ENCODE measurements around the gene COX20. TPM values are rescaled to one million over a fixed set of nuclear protein-coding genes. Genes with fewer than 3 reads are reported as not detected.

The COX20 gene
- total and polyA plus RNA-seq, 2 of the 13 experiments (the other 11 are each of a cell fraction or from before 2014, with no cell fraction given): 34.4 to 95.8 TPM

GRCh38 chr1:244863491-244864252, 28.2 kb downstream of the COX20 start:
- WGBS (ENCODE audit: low lambda C conversion rate): 1% methylated on average over 76 of the region's 92 CpGs
- BruUV-seq (replicated peaks): TSS peak; percentile 59
- POLR2A ChIA-PET: interaction anchor here (0.6 to 8.0 kb wide), 11 partner anchors 18 to 228 kb away, joined by 3 to 163 read pairs (median 6); partner anchors contain the start of gene COX20
- in situ Hi-C loops (cut with HindIII; ENCODE audit: extremely low pct_ligation_motif_present, low pct_unique_long_range_greater_than_20kb) (loop anchor here (5.0 kb wide), 2 partner anchors 109 to 179 kb away; no protein-coding TSS in a partner anchor), intact Hi-C loops (cut with micrococcal nuclease; ENCODE audit: unreplicated experiment) (loop anchor here (1.0 to 5.0 kb wide), 5 partner anchors 28 to 211 kb away; partner anchors contain the start of genes COX20 and DESI2)
- Histone ChIP-seq H3K79me2 (ENCODE audit: insufficient read depth, low read length) (peaks cover 57% of the 10 kb centered on the region), H3K9me3 (ENCODE audit: low read length) (no peaks in the 10 kb centered on the region), H3K4me1 (ENCODE audit: insufficient read depth, low read length) (peaks cover 54% of the 10 kb centered on the region), H3K27me3 (ENCODE audit: control insufficient read depth in 1 of 2, insufficient read depth in 2 of 2, low read length in 2 of 2) (no peaks in the 10 kb centered on the region; a peak in 1 of 5 replicates), H3K36me3 (replicated peaks in 1 of 2; ENCODE audit: control insufficient read depth in 1 of 2, insufficient read depth in 2 of 2, low read length in 2 of 2) (peaks cover 4 to 30% of the 10 kb centered on the region in 2 experiments), H4K20me1 (ENCODE audit: insufficient read depth, low read length) (peaks cover 42% of the 10 kb centered on the region), H3K27ac (ENCODE audit: extremely low read length, insufficient read depth, low read length) (peak overlapping the region; percentile 100), H3K9ac (ENCODE audit: insufficient read depth, low read depth, low read length) (peak overlapping the region; percentile 100), H3K4me3 (replicated peaks in 1 of 3; ENCODE audit: insufficient read depth in 1 of 3, low read depth in 2 of 3, low read length in 3 of 3) (peak overlapping the region; percentile 97 to 100 (median 99)), H3K4me2 (ENCODE audit: low read depth, low read length) (peak overlapping the region; percentile 62), H2AFZ (ENCODE audit: low read length) (no peak overlapping the region)
- CTCF ChIA-PET (ENCODE audit: low intra/inter-chr PET ratio, low total read pairs): no interaction called here
- peak; percentile 34 for ATAC-seq
- no peak for FAIRE-seq
- no peak for DNase-seq (ENCODE audit: low spot score)
- TF ChIP-seq SIN3A (IDR thresholded peaks at IDR 0.05; ENCODE audit: borderline replicate concordance, low read depth, low read length) (no peak), ZBTB1 (CRISPR knock-in tag; IDR thresholded peaks at IDR 0.05; ENCODE audit: borderline replicate concordance) (no peak), BRF2 (CRISPR knock-in tag; IDR thresholded peaks at IDR 0.05) (peak; percentile 0; the same call in 1 of the 2 replicates), NFYB (CRISPR knock-in tag; IDR thresholded peaks at IDR 0.05) (no peak), ZNF577 (CRISPR knock-in tag; IDR thresholded peaks at IDR 0.05; ENCODE audit: borderline replicate concordance, low read depth) (no peak), ASH2L (IDR thresholded peaks at IDR 0.05; ENCODE audit: insufficient read length, low read depth, low read length) (peak; percentile 6), NCOR1 (IDR thresholded peaks at IDR 0.05; ENCODE audit: borderline replicate concordance, low read length) (no peak), ARNTL (CRISPR knock-in tag; IDR thresholded peaks at IDR 0.05) (no peak), MXD1 (CRISPR knock-in tag; IDR thresholded peaks at IDR 0.05) (peak; percentile 22; the same call in 1 of the 2 replicates), ZNF281 (CRISPR knock-in tag; IDR thresholded peaks at IDR 0.05; ENCODE audit: borderline replicate concordance) (no peak), ZNF530 (CRISPR knock-in tag; IDR thresholded peaks at IDR 0.05; ENCODE audit: low read depth) (no peak), RARG (CRISPR knock-in tag; IDR thresholded peaks at IDR 0.05; ENCODE audit: low read depth) (no peak), SP5 (CRISPR knock-in tag; IDR thresholded peaks at IDR 0.05; ENCODE audit: borderline replicate concordance, low read depth) (no peak), ZNF639 (CRISPR knock-in tag; conservative IDR thresholded peaks at IDR 0.05) (no peak), MNT (IDR thresholded peaks at IDR 0.05) (no peak), RBFOX2 (IDR thresholded peaks at IDR 0.05; ENCODE audit: low read depth, low read length) (peak; percentile 92)

All from HepG2 (cell line).